GM19239 (cell line): Measurements from ENCODE around the gene INPP4B.
"Not testable (repeated sequence)": the region's sequence is repeated elsewhere in the genome, so short reads cannot be mapped to it uniquely, and the experiment has no call there.

ENCODE experiments used
- DNase-seq: peaks from one replicate; pipeline ENCODE4 v3.0.0; 2011; ENCODE audit warnings: low spot score; ENCODE audit not compliant: insufficient read length
- FAIRE-seq: peaks from 2 replicates; lab custom pipeline; 2011; peaks lifted over from hg19 to GRCh38; lab: Jason Lieb, UNC

The INPP4B gene

GRCh38 chr4:142696334-142697122 is 149.6 kb downstream of the INPP4B start:
- FAIRE-seq = no peak
- no peak for DNase-seq

GRCh38 chr4:142690406-142691163 is 155.5 kb downstream of the INPP4B start:
- no peak for FAIRE-seq

GRCh38 chr4:142687547-142688275 is 158.4 kb downstream of the INPP4B start:
- DNase-seq = no peak
- no peak for FAIRE-seq

More at GRCh38 chr4:142690406-142691163, 155.5 kb downstream of the INPP4B start:
- no peak for DNase-seq

- DNase-seq (no peak), FAIRE-seq (no peak)
Measured at GRCh38 chr4:142686081-142686480, 160.0 kb downstream of the INPP4B start.

- FAIRE-seq (no peak), DNase-seq (no peak)
Measured at GRCh38 chr4:142683997-142684396, 162.1 kb downstream of the INPP4B start.

GRCh38 chr4:142683503-142683902 is 162.6 kb downstream of the INPP4B start:
- FAIRE-seq (no peak), DNase-seq (no peak)

- FAIRE-seq (no peak), DNase-seq (no peak)
Measured at GRCh38 chr4:142671516-142671915, 174.6 kb downstream of the INPP4B start.

GRCh38 chr4:142663828-142664227 is 182.3 kb downstream of the INPP4B start:
- DNase-seq = no peak
- FAIRE-seq = no peak

- DNase-seq = no peak
Measured at GRCh38 chr4:142660728-142661127, 185.4 kb downstream of the INPP4B start.

GRCh38 chr4:142656178-142656577 is 189.9 kb downstream of the INPP4B start:
- DNase-seq (no peak), FAIRE-seq (no peak)

More at GRCh38 chr4:142660728-142661127, 185.4 kb downstream of the INPP4B start:
- no peak for FAIRE-seq

GRCh38 chr4:142648378-142648777 is 197.7 kb downstream of the INPP4B start:
- FAIRE-seq (no peak), DNase-seq (no peak)

GRCh38 chr4:142645475-142646108 is 200.5 kb downstream of the INPP4B start:
- DNase-seq (no peak), FAIRE-seq (no peak)

GRCh38 chr4:142644628-142645027 is 201.5 kb downstream of the INPP4B start:
- not testable (repeated sequence) for DNase-seq, FAIRE-seq

- FAIRE-seq (no peak), DNase-seq (no peak)
Measured at GRCh38 chr4:142637614-142638013, 208.5 kb downstream of the INPP4B start.

GRCh38 chr4:142631836-142632235 is 214.3 kb downstream of the INPP4B start:
- FAIRE-seq (no peak), DNase-seq (no peak)

- FAIRE-seq (no peak), DNase-seq (no peak)
Measured at GRCh38 chr4:142615324-142615665, 230.8 kb downstream of the INPP4B start.

GRCh38 chr4:142614621-142615323 is 231.3 kb downstream of the INPP4B start:
- DNase-seq (no peak), FAIRE-seq (no peak)

GRCh38 chr4:142607976-142608375 is 238.1 kb downstream of the INPP4B start:
- DNase-seq = no peak
- FAIRE-seq = no peak

GRCh38 chr4:142600952-142601351 is 245.1 kb downstream of the INPP4B start:
- DNase-seq = no peak
- FAIRE-seq = peak; percentile 33

- no peak for FAIRE-seq
- DNase-seq = no peak
Measured at GRCh38 chr4:142598132-142598531, 248.0 kb downstream of the INPP4B start.
